ENCODE measurements around the gene H3-3A. TPM values are rescaled to one million over a fixed set of nuclear protein-coding genes. Genes with fewer than 3 reads are reported as not detected.

H3-3A gene
- total RNA-seq (2014; rRNA removed; shearing (Covaris generic)), result 913 and 938 TPM in 2 replicates
- polyA plus RNA-seq (2016; fragmentation: Nextera tagmentation; extraction: Ambion mirVana), result 2,407 and 2,643 TPM in 2 replicates
- long read RNA-seq, transcript H3F3A-203 (4 exons, 1,088 nt), result major isoform, 942 of 965 reads
- long read RNA-seq, partial matches to known transcripts, result 1 of 965 reads
- long read RNA-seq, other reads (novel, unspliced or antisense), result 20 of 965 reads

GRCh38 chr1:226062558-226063223 lies at the start of gene H3-3A:
Gene H3-3A, plus strand, starts transcription at chr1:226062716. Its CDS starts 1,636 bp downstream, at chr1:226064352.
- Mint-ChIP-seq H3K36me3 (ENCODE audit: low read depth) (peaks cover 62% of the 10 kb centered on the region), H3K27ac (peak within 1 kb of the TSS; percentile 100)
- H2AFZ ChIP-seq, result peak within 1 kb of the TSS; percentile 72; the same call in 1 of the 2 replicates

GRCh38 chr1:226017070-226017469 lies 45.4 kb upstream of the H3-3A start:
- peak; percentile 20 for DNase-seq (ENCODE audit: low spot score)
- 0 out of 2 replicates have a peak, but pooled peaks cover 3% of the 10 kb centered on the region for H3F3A ChIP-seq (replicated peaks; ENCODE audit: low read depth)
- H3K36me3 ChIP-seq (ENCODE audit: insufficient read depth), result no peaks in the 10 kb centered on the region
- Mint-ChIP-seq H3K27me3 (ENCODE audit: insufficient read depth, low read depth, poor library complexity) (no peaks in the 10 kb centered on the region), H3K4me3 (no peak overlapping the region), H3K27ac (no peak overlapping the region), H3K9me3 (no peaks in the 10 kb centered on the region), H3K36me3 (ENCODE audit: low read depth) (no peaks in the 10 kb centered on the region), H3K4me1 (0 out of 3 replicates have a peak, but pooled peaks cover 2% of the 10 kb centered on the region)
- peak; percentile 45; the same call in 1 of the 3 replicates for ATAC-seq
- H3K27ac ChIP-seq (ENCODE audit: low read depth), result no peak overlapping the region
- no peak for TF ChIP-seq CTCF (conservative IDR thresholded peaks at IDR 0.05; ENCODE audit: low read depth in 2 of 2)
- TF ChIP-seq NANOG (IDR thresholded peaks at IDR 0.05; ENCODE audit: borderline replicate concordance), result no peak
- TF ChIP-seq CREB1 (CRISPR knock-in tag; IDR thresholded peaks at IDR 0.05; ENCODE audit: low read depth), result no peak
- TF ChIP-seq JUNB (IDR thresholded peaks at IDR 0.05; ENCODE audit: unreplicated experiment), result no peak
- no peak for TF ChIP-seq ETS1 (IDR thresholded peaks at IDR 0.05)
- no peak for TF ChIP-seq POLR2AphosphoS5 (IDR thresholded peaks at IDR 0.05; ENCODE audit: low read depth)
- TF ChIP-seq STAT1 (IDR thresholded peaks at IDR 0.05; ENCODE audit: unreplicated experiment), result no peak
- H3K79me2 ChIP-seq (replicated peaks; ENCODE audit: insufficient read depth), result no peaks in the 10 kb centered on the region
- peak overlapping the region; percentile 83; the same call in 1 of the 2 replicates for H2AFZ ChIP-seq
- no peaks in the 10 kb centered on the region for H3K4me1 ChIP-seq (ENCODE audit: insufficient read depth)
- no peaks in the 10 kb centered on the region for H3K9me2 ChIP-seq (ENCODE audit: insufficient read depth)
- no peak overlapping the region for H3K4me2 ChIP-seq
- H4K20me1 ChIP-seq (replicated peaks; ENCODE audit: insufficient read depth), result no peaks in the 10 kb centered on the region
- H3K27me3 ChIP-seq (ENCODE audit: insufficient read depth), result no peaks in the 10 kb centered on the region
- H3K4me3 ChIP-seq, result no peak overlapping the region

More at GRCh38 chr1:226062558-226063223, at the start of gene H3-3A:
- H3K4me1 Mint-ChIP-seq, result peaks cover 36% of the 10 kb centered on the region
- DNase-seq (ENCODE audit: low spot score), result peak; percentile 97
- Histone ChIP-seq H3K27ac (ENCODE audit: low read depth) (peak within 1 kb of the TSS; percentile 100), H3K4me3 (peak within 1 kb of the TSS; percentile 92), H3K9me2 (ENCODE audit: insufficient read depth) (no peaks in the 10 kb centered on the region), H3K36me3 (ENCODE audit: insufficient read depth) (peaks cover 23% of the 10 kb centered on the region), H3K27me3 (ENCODE audit: insufficient read depth) (no peaks in the 10 kb centered on the region), H3K4me1 (ENCODE audit: insufficient read depth) (peaks cover 28% of the 10 kb centered on the region), H3K79me2 (replicated peaks; ENCODE audit: insufficient read depth) (peaks cover 63% of the 10 kb centered on the region), H3K4me2 (peak within 1 kb of the TSS; percentile 88), H3F3A (replicated peaks; ENCODE audit: low read depth) (peaks cover 15% of the 10 kb centered on the region), H4K20me1 (replicated peaks; ENCODE audit: insufficient read depth) (peaks cover 35% of the 10 kb centered on the region)
- H3K4me3 Mint-ChIP-seq, result peak within 1 kb of the TSS; percentile 100
- TF ChIP-seq JUNB (IDR thresholded peaks at IDR 0.05; ENCODE audit: unreplicated experiment), result no peak
- no peak for TF ChIP-seq CTCF (conservative IDR thresholded peaks at IDR 0.05; ENCODE audit: low read depth in 2 of 2)
- TF ChIP-seq ZNF114 (CRISPR knock-in tag; IDR thresholded peaks at IDR 0.05), result no peak
- peak; percentile 84 for TF ChIP-seq POLR2AphosphoS5 (IDR thresholded peaks at IDR 0.05; ENCODE audit: low read depth)
- no peak for TF ChIP-seq EZH2 (IDR thresholded peaks at IDR 0.05; ENCODE audit: low read depth, unreplicated experiment)
- peaks cover 22% of the 10 kb centered on the region for H3K27me3 Mint-ChIP-seq (ENCODE audit: insufficient read depth, low read depth, poor library complexity)
- peaks cover 5% of the 10 kb centered on the region; the same call in 2 of the 3 replicates for H3K9me3 Mint-ChIP-seq
- peak; percentile 74 for ATAC-seq

Data from GM23338 (cell line).